GM23248 (cell line): ENCODE results near the gene EGF. TPM values are rescaled to one million over a fixed set of nuclear protein-coding genes. Genes with fewer than 3 reads are reported as not detected.

Source experiments
- DNase-seq: peaks from one replicate; pipeline ENCODE4 v3.0.0-alpha.2; 2015
- H2AFZ ChIP-seq: fragments of 200-600 bp; sonication (generic); 2 replicates; pipeline ENCODE4 v1.6.1; 2016; ENCODE audit warnings: antibody characterized with exemption
- H3F3A ChIP-seq: fragments of 200-600 bp; sonication (generic); 2 replicates; pipeline ENCODE4 v1.6.1; 2016; ENCODE audit warnings: mild to moderate bottlenecking, antibody characterized with exemption, mixed run types; ENCODE audit not compliant: insufficient read depth
- H3K27ac ChIP-seq: fragments of 200-600 bp; sonication (generic); 2 replicates; pipeline ENCODE4 v1.5.1; 2016; ENCODE audit warnings: mild to moderate bottlenecking
- H3K27me3 ChIP-seq: fragments of 200-600 bp; sonication (generic); replicated peaks from 2 replicates; pipeline ENCODE4 v1.6.1; 2016; ENCODE audit warnings: mild to moderate bottlenecking; ENCODE audit not compliant: insufficient read depth
- H3K36me3 ChIP-seq: fragments of 200-600 bp; sonication (generic); 2 replicates; pipeline ENCODE4 v1.6.1; 2016; ENCODE audit warnings: low read depth, mild to moderate bottlenecking
- H3K4me1 ChIP-seq: fragments of 200-600 bp; sonication (generic); 2 replicates; pipeline ENCODE4 v1.6.1; 2016; ENCODE audit warnings: mild to moderate bottlenecking; ENCODE audit not compliant: insufficient read depth
- H3K4me2 ChIP-seq: fragments of 200-600 bp; sonication (generic); one replicate; pipeline ENCODE4 v1.6.1; 2016; ENCODE audit warnings: mild to moderate bottlenecking; ENCODE audit not compliant: unreplicated experiment
- H3K4me3 ChIP-seq: fragments of 200-600 bp; sonication (generic); 2 replicates; pipeline ENCODE4 v1.5.1; 2016; ENCODE audit warnings: mild to moderate bottlenecking
- H3K79me2 ChIP-seq: fragments of 200-600 bp; sonication (generic); 2 replicates; pipeline ENCODE4 v1.6.1; 2016; ENCODE audit warnings: mild to moderate bottlenecking; ENCODE audit not compliant: insufficient read depth
- H3K9ac ChIP-seq: fragments of 200-600 bp; sonication (generic); 2 replicates; pipeline ENCODE4 v1.6.1; 2016; ENCODE audit warnings: mild to moderate bottlenecking
- H3K9me2 ChIP-seq: fragments of 200-600 bp; sonication (generic); 2 replicates; pipeline ENCODE4 v1.6.1; 2016; ENCODE audit warnings: mixed run types, mild to moderate bottlenecking, moderate library complexity; ENCODE audit not compliant: insufficient read depth
- H3K9me3 ChIP-seq: fragments of 200-600 bp; sonication (generic); one replicate; pipeline ENCODE4 v1.6.1; 2017; ENCODE audit warnings: low read depth
- H4K20me1 ChIP-seq: fragments of 200-600 bp; sonication (generic); 2 replicates; pipeline ENCODE4 v1.6.0; 2016; ENCODE audit not compliant: insufficient read depth
- EZH2 ChIP-seq: fragments of 200-600 bp; sonication (generic); IDR thresholded peaks from 2 replicates; pipeline ENCODE4 v1.6.1; 2018; ENCODE audit warnings: antibody characterized with exemption, mild to moderate bottlenecking; ENCODE audit not compliant: insufficient read depth, poor library complexity, severe bottlenecking
- EZH2phosphoT487 ChIP-seq: fragments of 200-600 bp; sonication (generic); IDR thresholded peaks from 2 replicates; pipeline ENCODE4 v1.6.1; 2018; ENCODE audit warnings: antibody characterized with exemption, moderate library complexity, mild to moderate bottlenecking, low read depth; ENCODE audit not compliant: insufficient read depth
- whole genome bisulfite sequencing, 2 experiments: methylation state at CpG; one replicate each; pipeline ENCODE4 v1.1.6; 2015 to 2017; ENCODE audit warnings: low lambda C conversion rate in 2 of 2, low coverage in 1 of 2; ENCODE audit errors: missing lambda C conversion rate in 2 of 2; 5-methylcytosine and 5-hydroxymethylcytosine counted together
- in situ Hi-C: fragments of 300-500 bp; cut with MboI; formaldehyde crosslinking; loops from 2 replicates; pipeline ENCODE4 v1.15.0; 2020
- polyA plus RNA-seq: library from polyadenylated mRNA; unstranded; fragments of >200 nt; fragmentation: Nextera tagmentation; extraction: Ambion mirVana; gene quantifications from 2 replicates; pipeline ENCODE4 v1.2.1, GENCODE V29; 2016
- total RNA-seq: library from RNA; depleted of rRNA; stranded (reverse); fragments of >200 nt; shearing (Covaris generic); gene quantifications from 2 replicates; pipeline ENCODE4 v1.2.3, GENCODE V29; 2014

The EGF gene
- total and polyA plus RNA-seq, 2 experiments from 2014 or later, result 0.43 TPM; not detected in 1

DNA sequence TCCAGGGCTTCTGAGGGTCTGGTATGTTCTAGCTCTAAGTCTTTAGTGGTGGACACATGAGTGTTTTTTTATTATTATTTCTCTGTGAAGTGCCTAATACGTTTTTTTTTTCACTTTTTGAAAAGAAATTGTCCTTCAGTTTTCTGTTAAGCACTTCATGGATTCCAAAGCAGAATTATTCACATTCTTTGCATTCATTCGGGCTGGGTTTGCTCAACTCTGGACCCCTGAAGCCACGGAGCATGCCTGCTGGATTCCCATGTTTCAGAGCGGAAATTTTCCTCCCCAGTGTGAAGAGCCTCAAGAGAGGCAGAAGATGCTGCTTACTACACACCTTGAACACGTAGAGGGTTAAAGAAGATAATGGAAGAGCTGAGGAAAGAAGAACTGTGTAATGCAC is 107.5 kb downstream of the EGF start:
- Histone ChIP-seq H4K20me1 (no peaks in the 10 kb centered on the region), H2AFZ (peak overlapping the region; percentile 54), H3K36me3 (no peaks in the 10 kb centered on the region), H3F3A (no peaks in the 10 kb centered on the region), H3K9ac (no peak overlapping the region), H3K79me2 (no peaks in the 10 kb centered on the region), H3K27me3 (no peaks in the 10 kb centered on the region), H3K27ac (no peak overlapping the region), H3K9me3 (no peaks in the 10 kb centered on the region), H3K4me2 (no peak overlapping the region), H3K4me3 (no peak overlapping the region), H3K4me1 (0 out of 2 replicates have a peak, but pooled peaks cover 9% of the 10 kb centered on the region), H3K9me2 (no peaks in the 10 kb centered on the region)
- WGBS, 2 experiments, result 49 to 53% methylated on average over 5 of the region's 5 CpGs
- in situ Hi-C loops, result loop anchor here (25.0 kb wide), 3 partner anchors 292 to 1617 kb away; no protein-coding TSS in a partner anchor
- TF ChIP-seq EZH2 (no peak), EZH2phosphoT487 (no peak)
- no peak for DNase-seq

DNA sequence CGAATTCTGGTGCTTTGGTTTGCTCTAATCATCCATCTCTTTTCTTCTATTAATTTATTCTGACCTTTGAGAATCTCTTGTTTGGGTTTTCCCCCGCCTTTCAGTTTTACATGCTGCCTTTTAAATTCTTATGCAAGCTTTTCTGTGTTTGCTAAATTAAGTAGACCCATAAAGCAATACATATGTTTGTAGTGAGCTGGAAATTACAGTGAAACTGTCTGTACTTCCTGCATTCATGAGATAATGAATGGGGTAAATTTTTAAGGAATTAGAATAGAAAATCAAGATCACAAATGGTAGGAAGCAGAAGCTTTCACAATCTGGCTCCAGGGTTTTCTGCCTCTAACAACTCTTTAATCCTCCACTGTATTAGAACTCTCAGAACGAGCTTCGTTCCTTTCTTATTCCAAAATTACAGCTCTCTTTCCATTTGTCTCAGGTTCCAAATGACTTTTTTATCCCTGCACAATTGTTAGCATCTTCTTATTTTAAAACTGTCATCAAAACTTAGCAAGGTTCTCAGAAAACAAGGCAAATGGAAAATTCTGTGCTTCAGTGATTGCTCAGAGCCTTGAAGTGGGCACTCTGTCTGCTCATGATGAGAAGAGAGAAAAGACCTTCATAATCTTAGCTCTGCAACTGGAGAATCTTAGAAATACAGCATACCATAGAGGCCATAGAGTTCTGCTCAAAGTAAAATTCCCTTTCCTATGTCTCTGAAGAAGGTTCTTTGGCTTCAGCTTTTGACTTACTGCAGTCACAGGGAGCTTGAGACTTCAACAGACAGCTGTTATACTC is 108.2 kb downstream of the EGF start:
- H3K9ac ChIP-seq, result no peak overlapping the region
- no peak overlapping the region for H3K27ac ChIP-seq
- in situ Hi-C loops, result loop anchor here (25.0 kb wide), 3 partner anchors 291 to 1616 kb away; no protein-coding TSS in a partner anchor
- no peaks in the 10 kb centered on the region for H3K79me2 ChIP-seq
- no peak overlapping the region for H3K4me3 ChIP-seq
- 33 to 40% methylated on average over 4 of the region's 4 CpGs for WGBS, 2 experiments
- H3K4me2 ChIP-seq, result no peak overlapping the region
- no peaks in the 10 kb centered on the region for H3F3A ChIP-seq
- H3K27me3 ChIP-seq, result no peaks in the 10 kb centered on the region
- no peaks in the 10 kb centered on the region for H4K20me1 ChIP-seq
- H3K9me3 ChIP-seq, result no peaks in the 10 kb centered on the region
- DNase-seq, result no peak
- TF ChIP-seq EZH2, result no peak
- no peak for TF ChIP-seq EZH2phosphoT487
- H3K4me1 ChIP-seq, result 0 out of 2 replicates have a peak, but pooled peaks cover 9% of the 10 kb centered on the region
- H3K36me3 ChIP-seq, result no peaks in the 10 kb centered on the region
- peak overlapping the region; percentile 48 for H2AFZ ChIP-seq
- H3K9me2 ChIP-seq, result no peaks in the 10 kb centered on the region

DNA sequence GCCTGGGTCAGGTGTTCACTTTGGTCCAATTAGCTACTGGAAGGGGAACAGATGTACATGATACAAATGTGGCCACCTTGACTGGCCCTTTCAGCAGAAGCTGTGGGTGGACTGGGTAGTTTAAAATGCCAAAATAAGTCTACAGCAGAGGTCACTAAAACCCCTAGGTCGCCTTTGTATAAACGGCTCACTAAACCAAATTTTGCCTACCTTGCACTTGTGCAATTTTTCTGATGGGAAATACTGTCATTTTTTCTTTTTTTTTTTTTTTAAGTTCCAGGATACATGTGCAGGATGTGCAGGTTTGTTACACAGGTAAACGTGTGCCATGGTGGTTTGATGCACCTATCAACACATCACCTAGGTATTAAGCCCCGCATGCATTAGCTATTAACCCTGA is 109.8 kb downstream of the EGF start:
- H3K4me1 ChIP-seq, result 0 out of 2 replicates have a peak, but pooled peaks cover 9% of the 10 kb centered on the region
- in situ Hi-C loops, result loop anchor here (25.0 kb wide), 3 partner anchors 290 to 1615 kb away; no protein-coding TSS in a partner anchor
- no peaks in the 10 kb centered on the region for H3K9me3 ChIP-seq
- 89 to 92% methylated on average over 4 of the region's 4 CpGs for WGBS, 2 experiments
- H3K36me3 ChIP-seq, result no peaks in the 10 kb centered on the region
- H3K27ac ChIP-seq, result no peak overlapping the region
- no peaks in the 10 kb centered on the region for H4K20me1 ChIP-seq
- H3K4me3 ChIP-seq, result no peak overlapping the region
- H3K79me2 ChIP-seq, result no peaks in the 10 kb centered on the region
- H3K4me2 ChIP-seq, result no peak overlapping the region
- H3F3A ChIP-seq, result no peaks in the 10 kb centered on the region
- TF ChIP-seq EZH2, result no peak
- TF ChIP-seq EZH2phosphoT487, result no peak
- H3K9ac ChIP-seq, result no peak overlapping the region
- no peak overlapping the region for H2AFZ ChIP-seq
- DNase-seq, result no peak
- H3K27me3 ChIP-seq, result no peaks in the 10 kb centered on the region
- no peaks in the 10 kb centered on the region for H3K9me2 ChIP-seq

DNA sequence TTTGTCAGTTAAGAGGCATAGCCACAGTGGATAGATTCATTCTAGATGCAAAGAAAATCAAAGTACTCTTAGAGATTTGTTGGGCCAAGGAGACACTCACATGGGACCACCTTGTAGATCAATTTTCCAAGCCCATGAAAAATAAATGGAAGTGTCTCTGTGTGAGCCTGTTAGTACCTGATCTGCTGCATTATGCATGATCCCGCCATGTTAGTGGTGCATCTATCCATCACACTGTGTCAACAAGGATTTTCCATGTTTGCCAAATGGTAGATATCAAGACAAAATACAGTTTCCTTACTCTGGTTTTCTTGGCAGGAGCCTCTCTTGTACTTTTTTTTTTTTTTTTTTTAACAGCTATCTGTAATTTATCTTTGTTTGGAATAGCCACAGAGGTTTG is 112.4 kb downstream of the EGF start:
- no peaks in the 10 kb centered on the region for H3K27me3 ChIP-seq
- 0 out of 2 replicates have a peak, but pooled peaks cover 6% of the 10 kb centered on the region for H3K4me1 ChIP-seq
- no peaks in the 10 kb centered on the region for H3K9me2 ChIP-seq
- no peak overlapping the region for H2AFZ ChIP-seq
- no peaks in the 10 kb centered on the region for H3K79me2 ChIP-seq
- in situ Hi-C loops, result no loop called here
- H3K9ac ChIP-seq, result no peak overlapping the region
- H3K4me3 ChIP-seq, result no peak overlapping the region
- H3K4me2 ChIP-seq, result no peak overlapping the region
- no peaks in the 10 kb centered on the region for H3K36me3 ChIP-seq
- H4K20me1 ChIP-seq, result no peaks in the 10 kb centered on the region
- no peak overlapping the region for H3K27ac ChIP-seq
- H3F3A ChIP-seq, result no peaks in the 10 kb centered on the region
- no peak for DNase-seq
- H3K9me3 ChIP-seq, result no peaks in the 10 kb centered on the region
- TF ChIP-seq EZH2 (no peak), EZH2phosphoT487 (no peak)
- WGBS, 2 experiments, result 86 to 96% methylated on average over 1 of the region's 1 CpG
